Effector CD4-positive, alpha-beta T cell (primary cell): ENCODE data around the gene PIM3.

Experiments
- DNase-seq: peaks from one replicate; pipeline ENCODE4 v3.0.0-alpha.2; 2020

Gene PIM3

DNA sequence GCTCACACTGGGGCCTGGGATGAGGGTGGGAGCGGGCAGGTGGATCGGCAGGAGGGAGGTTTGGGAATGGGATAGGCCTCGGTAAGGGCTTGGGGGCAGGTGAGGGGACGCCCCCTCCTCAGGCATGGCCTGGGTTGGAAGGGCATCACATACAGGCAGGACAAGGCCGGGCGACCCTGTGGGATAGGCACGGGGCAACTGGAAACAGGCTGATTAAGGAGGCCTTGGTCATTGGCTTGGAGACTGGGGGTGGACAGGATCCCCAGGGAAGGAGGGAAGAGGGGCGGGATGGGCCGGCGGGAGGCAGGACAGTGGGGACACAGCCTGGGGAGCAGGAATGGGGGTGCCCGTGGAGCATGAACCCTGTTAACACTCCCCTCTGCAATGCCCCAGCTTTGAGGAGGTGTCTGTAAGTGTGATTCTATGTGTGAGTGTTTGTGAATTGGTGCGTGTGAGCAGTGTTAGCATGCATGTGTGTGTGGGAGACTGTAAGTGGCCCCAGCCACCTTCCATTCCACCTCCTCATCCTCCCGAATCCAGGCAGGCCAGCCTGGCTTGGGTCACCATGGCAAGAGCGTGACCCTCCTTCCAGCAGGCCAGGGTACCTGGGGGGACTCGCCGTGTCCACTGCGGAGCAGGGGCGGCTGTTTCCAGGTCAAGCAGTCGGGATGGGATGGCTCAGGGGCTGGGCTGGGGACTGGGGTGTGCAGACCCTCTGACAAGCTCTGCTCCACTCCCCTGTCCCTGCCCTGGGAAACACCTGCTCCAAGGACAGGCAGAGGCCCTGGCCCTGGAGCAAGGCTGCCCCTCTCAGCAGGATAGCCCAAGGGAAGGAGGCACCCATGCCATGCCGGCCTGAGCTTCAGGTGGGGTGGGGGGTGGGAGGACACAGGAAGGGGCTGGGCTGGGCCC, 3.4 kb upstream of the PIM3 start:
- no peak for DNase-seq

DNA sequence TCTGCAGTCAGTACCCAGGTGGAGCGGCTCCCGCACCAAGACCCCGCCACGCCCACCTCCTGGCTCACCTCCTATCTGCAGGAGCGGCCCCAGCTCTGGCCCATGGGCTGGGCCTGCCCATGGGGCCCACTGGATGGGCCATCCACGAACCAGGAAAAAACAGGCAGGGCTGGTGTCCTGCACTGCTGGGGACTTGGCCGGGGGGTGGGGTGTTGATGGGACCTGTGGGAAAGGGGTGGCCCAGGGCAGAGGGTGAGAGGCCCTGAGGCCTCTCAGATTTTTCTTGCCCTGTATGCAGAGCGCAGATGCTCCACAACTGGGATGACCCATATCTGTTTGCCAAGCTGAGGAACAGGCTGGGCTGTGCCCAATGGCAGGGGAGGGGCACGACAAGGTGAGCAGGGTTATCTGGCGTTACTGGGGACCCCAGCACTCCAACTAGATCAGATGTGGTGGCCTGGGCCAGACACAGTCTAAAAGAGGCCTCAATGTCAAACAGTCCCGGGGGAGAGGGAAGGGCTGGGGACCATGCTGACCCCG, 2.7 kb upstream of the PIM3 start:
- DNase-seq, result no peak

DNA sequence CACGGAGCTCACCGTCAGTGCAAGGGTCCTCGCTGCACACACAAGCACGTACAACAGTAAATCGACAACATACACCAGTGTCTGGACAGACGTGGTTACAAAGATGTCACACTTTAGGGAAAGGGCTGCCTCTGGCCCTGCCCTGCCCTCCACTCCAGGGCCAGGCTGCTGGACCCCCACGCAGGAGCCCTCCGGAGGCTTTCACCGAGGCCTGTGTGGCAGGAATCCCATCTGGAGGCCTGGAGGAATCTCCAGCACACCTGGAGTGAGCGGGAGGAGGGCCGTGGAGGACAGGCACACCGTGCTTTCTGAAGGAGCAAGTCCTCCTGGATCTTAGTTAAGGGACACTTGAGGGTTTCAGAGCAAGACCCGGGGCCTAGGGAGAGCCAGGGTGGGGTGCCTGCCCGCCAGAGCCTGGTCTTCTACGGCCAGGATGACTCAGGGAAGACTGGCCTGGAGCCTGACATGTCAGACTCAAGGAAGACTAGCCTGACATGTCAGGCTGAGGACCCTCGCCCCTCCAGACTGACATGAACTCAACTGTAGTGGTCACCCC, 2.1 kb upstream of the PIM3 start:
- no peak for DNase-seq

DNA sequence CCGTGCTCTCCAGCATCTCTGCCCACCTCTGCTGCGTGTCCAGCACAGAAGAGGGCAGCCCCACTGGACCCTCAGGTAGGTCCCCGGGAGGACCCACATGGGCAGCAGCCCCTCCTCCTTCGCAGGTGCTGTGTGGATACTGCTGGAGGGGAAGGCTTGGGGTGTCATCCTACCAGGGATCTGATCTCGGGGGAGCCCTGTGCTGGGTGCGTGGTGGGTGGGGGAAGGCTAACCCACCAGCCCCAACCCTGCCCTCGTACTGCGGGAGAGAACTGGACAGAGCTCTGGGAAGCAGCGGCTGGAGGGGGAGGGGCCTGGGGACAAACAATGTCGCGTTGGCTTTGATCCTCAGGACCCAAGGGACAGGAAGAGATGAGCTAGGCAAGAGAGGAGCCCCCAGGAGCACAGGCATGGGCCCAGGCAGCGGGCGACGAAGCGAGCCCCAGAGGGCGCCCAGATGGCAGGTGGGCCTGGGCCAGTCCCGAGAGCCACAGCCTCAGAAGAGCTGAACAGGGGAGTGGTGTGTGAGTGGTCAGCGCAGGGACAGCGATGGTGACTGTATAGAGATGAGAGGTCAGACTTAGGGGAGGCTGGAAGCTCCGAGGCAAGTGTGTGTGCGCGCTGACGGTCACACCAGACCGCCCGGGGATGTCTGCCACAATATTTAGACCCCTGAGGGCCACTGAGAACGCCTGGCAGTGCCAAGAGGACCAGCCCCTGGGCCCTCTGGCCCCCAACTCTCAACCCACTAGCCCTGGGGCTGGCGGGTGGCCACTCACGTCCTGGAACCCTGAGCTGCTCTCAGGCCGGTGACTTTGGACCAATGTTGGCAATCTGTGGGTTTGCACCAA, 1.4 kb upstream of the PIM3 start:
- no peak for DNase-seq

GRCh38 chr22:49959782-49960158, 802 bp upstream of the PIM3 start:
- DNase-seq, result no peak

DNA sequence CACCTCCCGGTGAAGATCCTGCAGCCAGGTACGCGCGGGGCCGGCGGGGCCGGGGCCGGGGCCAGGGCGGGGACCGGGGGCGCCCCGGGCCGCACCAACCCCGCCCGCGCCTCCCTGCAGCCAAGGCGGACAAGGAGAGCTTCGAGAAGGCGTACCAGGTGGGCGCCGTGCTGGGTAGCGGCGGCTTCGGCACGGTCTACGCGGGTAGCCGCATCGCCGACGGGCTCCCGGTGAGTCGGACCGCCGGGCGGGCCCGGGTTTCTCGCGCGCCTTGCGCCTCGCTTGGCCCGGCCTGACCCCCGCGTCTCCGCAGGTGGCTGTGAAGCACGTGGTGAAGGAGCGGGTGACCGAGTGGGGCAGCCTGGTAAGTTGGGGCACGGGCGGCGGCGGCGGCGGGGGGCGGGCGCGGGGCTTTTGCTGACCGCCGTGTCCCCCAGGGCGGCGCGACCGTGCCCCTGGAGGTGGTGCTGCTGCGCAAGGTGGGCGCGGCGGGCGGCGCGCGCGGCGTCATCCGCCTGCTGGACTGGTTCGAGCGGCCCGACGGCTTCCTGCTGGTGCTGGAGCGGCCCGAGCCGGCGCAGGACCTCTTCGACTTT, 531 bp downstream of the PIM3 start:
- DNase-seq, result peak; percentile 19

GRCh38 chr22:49961601-49962011, 1.0 kb downstream of the PIM3 start:
- no peak for DNase-seq

DNA sequence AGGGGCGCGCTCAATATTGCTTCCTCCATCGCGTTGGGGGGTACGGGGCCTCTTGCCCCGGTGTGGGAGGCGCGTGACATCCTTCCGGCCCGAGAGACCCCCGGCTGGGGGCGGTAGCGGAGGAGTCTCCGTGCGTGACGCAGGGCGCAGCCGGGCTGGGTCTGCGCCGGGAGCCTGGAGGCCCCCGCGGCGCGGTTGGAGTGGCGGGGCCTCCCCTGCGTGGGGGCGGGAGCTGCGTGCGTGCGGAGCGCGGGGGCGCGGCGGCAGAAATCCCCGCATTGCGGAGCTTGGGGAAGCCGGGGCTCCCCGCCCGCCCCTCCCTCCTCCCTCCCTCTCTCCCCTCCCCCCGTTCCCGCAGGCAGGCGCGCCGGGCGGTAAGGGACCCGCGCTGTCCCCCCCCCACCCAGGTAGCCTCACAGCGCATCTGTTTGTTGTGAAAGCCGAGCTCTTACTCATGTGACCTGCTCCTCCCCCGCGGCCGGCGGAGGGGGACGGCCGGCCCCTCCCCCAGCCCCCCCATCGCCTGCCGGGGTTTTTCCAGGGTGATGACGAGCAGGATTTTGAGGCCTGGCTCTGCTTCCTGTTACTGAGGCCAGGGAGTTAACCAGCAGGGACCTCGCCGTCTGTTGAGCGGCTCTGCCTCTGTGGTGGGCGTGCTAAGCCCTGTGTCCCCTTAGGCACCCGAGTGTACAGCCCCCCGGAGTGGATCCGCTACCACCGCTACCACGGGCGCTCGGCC, 1.6 kb downstream of the PIM3 start:
- DNase-seq, result peak; percentile 83

GRCh38 chr22:49962751-49963646, 2.4 kb downstream of the PIM3 start:
- peak; percentile 8 for DNase-seq

DNA sequence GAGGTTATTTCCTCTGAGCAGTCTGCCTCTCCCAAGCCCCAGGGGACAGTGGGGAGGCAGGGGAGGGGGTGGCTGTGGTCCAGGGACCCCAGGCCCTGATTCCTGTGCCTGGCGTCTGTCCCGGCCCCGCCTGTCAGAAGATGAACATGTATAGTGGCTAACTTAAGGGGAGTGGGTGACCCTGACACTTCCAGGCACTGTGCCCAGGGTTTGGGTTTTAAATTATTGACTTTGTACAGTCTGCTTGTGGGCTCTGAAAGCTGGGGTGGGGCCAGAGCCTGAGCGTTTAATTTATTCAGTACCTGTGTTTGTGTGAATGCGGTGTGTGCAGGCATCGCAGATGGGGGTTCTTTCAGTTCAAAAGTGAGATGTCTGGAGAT, 3.1 kb downstream of the PIM3 start:
- peak; percentile 2 for DNase-seq

- DNase-seq, result peak; percentile 5
Measured at GRCh38 chr22:49964136-49965090, 3.8 kb downstream of the PIM3 start.

- DNase-seq, result peak; percentile 11
Measured at GRCh38 chr22:49965091-49966040, 4.8 kb downstream of the PIM3 start.

- no peak for DNase-seq
Measured at GRCh38 chr22:49966041-49966773, 5.6 kb downstream of the PIM3 start.

DNA sequence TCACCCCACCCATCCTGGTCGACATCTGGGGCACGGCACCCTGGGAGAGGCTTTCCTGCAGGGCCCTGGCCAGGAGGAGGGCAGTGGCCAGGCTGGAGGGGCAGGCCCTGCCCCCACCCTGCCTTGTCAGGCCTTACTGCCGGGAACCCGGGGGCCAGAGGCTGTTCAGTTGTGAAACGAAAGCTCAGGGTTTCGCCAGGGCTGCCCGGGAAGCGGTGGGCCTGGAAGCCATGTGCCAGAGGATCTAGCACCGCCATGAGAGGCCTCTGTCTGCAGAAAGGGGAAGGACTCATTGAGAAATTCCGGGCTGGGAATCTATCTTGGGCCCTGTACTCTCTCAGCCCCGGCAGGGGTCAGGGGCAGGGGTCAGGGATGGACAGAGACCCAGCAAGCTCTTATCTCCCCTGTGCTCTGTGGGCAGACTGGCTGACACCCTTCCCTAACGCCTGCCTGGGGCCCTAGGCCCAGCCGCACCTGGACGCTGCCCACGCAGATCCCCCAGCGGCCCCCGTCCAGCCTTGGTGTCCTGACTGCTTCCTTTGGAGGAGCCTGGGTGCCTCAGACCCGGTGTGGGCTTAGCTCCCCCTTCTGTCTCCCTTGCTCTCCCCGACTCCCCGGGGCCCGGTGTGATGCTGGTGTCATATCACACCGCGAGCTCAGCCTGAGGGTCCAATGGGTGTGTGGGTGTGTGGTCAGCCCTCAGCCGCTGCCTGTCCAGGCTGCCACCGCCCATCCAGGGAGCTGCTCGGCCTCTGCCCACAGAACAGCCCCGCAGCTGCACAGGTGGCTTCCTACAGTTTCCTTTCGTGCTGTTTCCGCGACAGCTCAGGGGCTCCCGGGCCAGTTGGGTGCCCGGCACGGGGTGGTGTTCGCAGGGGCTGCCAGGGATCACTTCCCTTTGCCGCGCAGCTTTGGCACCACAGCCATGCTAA, 6.5 kb downstream of the PIM3 start:
- DNase-seq, result no peak

GRCh38 chr22:49967706-49968208, 7.2 kb downstream of the PIM3 start:
- DNase-seq, result no peak

- no peak for DNase-seq
Measured at GRCh38 chr22:49968313-49968830, 7.8 kb downstream of the PIM3 start.
